Fibroblast of mammary gland (primary cell): ENCODE data around the gene IL27RA.

Source experiments
- DNase-seq: peaks from one replicate; pipeline ENCODE4 v3.0.0-alpha.2; 2010; ENCODE audit warnings: low read depth
- H3K4me3 ChIP-seq: 2 replicates; pipeline ENCODE4 v1.5.1; 2011; ENCODE audit warnings: low read depth, mild to moderate bottlenecking, low read length, moderate library complexity; ENCODE audit not compliant: control insufficient read depth
- TF ChIP-seq, protein P1 (sequence below): conservative IDR thresholded peaks from 2 replicates; pipeline ENCODE4 v1.5.1; 2011; ENCODE audit warnings: low read depth, low read length, inconsistent platforms; ENCODE audit not compliant: control insufficient read depth, insufficient read depth

IL27RA gene

DNA sequence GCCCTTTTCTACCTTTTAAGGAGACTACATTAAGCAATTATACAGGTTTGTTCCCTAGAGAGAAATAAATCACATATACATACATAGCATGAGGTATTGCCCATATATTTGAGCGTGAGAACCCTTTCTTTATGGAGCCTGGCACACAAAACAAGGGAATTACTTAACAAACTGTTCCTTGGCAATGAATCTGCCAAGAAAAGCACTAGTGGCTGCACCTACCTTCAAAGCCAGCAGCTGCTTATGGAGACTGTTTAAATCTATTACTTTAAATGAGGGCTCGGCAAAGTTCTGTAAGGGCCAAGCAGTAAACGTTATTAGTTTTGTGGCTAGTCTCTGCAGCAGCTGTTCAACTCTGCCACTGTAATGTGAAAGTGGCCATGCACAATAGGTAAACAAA is 32.5 kb upstream of the IL27RA start:
- TF ChIP-seq, protein P1, sequence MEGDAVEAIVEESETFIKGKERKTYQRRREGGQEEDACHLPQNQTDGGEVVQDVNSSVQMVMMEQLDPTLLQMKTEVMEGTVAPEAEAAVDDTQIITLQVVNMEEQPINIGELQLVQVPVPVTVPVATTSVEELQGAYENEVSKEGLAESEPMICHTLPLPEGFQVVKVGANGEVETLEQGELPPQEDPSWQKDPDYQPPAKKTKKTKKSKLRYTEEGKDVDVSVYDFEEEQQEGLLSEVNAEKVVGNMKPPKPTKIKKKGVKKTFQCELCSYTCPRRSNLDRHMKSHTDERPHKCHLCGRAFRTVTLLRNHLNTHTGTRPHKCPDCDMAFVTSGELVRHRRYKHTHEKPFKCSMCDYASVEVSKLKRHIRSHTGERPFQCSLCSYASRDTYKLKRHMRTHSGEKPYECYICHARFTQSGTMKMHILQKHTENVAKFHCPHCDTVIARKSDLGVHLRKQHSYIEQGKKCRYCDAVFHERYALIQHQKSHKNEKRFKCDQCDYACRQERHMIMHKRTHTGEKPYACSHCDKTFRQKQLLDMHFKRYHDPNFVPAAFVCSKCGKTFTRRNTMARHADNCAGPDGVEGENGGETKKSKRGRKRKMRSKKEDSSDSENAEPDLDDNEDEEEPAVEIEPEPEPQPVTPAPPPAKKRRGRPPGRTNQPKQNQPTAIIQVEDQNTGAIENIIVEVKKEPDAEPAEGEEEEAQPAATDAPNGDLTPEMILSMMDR = no peak
- H3K4me3 ChIP-seq = no peak overlapping the region
- DNase-seq = no peak

DNA sequence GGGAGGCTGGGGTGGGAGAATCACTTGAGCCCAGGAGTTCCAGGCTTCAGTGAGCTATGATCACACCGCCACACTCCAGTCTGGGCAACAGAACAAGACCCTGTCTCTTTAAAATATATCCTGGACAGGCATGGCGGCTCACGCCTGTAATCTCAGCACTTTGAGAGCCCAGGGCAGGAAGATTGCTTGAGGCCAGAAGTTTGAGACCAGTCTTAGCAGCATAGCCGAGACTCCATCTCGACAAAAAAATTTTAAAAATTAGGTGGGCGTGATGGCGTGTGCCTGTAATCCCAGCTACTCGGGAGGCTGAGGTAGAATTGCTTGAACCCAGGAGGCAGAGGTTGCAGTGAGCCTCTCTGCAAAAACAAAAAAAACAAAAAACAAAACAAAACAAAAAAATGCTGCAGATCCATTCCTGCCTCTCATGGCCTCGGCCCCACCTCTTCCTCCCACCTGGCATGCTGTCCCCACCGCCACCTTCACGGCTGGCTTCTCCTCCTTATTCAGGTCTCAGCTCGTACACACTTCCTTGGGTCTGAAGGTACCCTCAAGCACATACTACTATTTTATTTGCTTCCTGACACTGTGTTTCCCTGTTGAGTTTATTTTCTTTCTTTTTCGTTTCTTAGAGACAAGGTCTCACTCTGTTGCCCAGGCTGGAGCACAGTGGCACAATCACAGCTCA is 30.7 kb upstream of the IL27RA start:
- DNase-seq = no peak
- no peak overlapping the region for H3K4me3 ChIP-seq
- TF ChIP-seq, protein P1 = no peak

DNA sequence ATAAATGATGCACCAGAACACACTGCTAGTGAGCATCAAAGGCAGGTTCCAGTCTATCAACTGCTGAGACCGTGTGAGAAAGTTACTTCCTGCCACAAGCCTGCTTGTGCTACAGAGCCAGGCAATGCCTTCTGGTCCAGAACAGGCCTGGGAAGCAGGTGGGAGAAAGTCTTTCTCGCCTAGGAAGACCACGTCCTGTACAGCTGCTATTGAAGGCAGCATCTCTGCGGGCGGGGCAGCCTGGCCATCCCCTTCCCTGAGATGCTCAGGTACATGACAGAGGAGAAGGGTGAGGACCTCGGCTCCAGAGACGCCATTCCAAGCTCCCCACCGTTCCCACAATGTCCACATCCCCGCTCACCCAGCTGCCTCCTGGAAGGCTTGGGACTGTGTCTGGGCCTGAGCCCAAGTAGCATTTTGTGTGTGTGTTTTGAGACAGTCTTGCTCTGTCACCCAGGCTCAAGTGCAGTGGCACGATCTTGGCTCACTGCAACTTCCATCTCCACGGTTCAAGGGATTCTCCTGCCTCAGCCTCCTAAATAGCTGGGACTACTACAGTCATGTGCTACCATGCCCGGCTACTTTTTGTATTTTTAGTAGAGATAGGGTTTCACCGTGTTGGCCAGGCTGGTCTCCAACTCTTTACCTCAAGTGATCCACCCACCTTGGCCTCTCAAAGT is 28.9 kb upstream of the IL27RA start:
- TF ChIP-seq, protein P1 = no peak
- DNase-seq = no peak
- no peak overlapping the region for H3K4me3 ChIP-seq

DNA sequence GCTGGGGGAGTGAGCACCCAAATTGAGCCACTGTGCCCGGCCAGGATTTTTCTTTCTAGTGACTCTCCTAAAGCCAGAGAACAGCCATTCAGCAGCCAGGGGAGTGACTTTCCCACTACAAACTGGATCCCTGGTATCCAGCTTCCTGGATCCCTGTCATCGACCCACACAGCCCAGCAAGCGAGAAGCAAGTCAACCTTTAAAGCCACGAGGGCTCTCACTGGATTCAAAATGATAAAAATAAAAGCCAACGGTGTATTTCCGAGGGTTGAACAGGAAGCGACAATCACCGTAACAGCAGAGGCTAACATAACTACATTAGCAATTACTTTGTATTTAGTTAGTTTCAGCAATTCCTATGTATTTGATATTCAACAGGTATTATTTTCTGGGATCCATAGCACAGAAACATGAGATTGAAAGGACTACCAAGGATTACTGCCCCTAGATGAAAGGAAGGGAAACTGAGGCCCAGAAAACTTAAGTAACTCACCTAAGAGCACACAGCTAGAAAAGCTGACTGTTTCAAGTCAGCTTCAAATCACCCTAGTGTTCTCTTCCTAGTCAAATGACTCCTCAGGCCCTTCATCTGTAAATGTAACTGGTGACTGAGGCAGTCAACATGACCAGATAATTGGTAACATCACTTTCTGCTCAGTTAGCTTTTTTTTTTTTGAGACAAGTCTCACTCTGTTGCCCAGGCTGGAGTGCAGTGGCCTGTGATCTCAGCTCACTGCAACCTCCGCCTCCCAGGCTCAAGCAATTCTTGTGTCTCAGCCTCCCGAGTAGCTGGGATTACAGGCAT is 28.1 kb upstream of the IL27RA start:
- TF ChIP-seq, protein P1 = no peak
- DNase-seq = peak; percentile 40
- no peak overlapping the region for H3K4me3 ChIP-seq

DNA sequence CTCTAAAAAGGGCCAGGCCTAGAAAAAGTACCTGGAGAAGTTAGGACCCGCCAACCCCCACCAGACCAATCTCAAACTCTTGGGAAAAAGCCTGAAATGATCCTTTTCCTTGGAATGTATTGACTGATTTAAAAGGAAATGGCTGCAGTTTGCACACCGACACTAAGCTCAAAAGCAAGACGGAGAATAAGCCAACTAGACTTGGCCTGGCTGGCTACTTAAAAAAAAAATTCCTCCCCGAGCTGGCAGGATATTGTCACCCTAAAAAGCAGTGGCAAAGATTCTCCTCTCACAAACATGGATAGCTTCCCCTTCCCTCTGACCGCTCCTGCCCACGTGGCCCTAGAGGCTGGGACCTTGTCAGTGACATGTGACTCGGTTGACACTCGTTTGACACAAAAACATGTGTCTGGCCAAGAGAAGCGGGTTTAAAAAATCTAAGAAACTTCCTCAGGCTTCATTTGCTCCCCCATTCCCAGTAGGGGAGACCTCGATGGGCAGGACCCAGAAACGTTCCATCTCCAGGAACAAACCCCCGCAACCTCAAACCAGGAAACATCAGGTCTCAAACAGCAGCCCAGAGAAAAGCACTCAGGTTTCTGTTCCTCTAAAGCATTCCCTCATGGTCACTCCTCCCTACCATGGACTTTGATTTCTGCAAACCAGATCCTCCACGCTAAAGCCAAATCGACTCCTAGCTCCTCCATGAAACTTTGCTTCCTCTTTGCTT is 26.8 kb upstream of the IL27RA start:
- TF ChIP-seq, protein P1 = no peak
- peak overlapping the region; percentile 27 for H3K4me3 ChIP-seq
- peak; percentile 38 for DNase-seq

DNA sequence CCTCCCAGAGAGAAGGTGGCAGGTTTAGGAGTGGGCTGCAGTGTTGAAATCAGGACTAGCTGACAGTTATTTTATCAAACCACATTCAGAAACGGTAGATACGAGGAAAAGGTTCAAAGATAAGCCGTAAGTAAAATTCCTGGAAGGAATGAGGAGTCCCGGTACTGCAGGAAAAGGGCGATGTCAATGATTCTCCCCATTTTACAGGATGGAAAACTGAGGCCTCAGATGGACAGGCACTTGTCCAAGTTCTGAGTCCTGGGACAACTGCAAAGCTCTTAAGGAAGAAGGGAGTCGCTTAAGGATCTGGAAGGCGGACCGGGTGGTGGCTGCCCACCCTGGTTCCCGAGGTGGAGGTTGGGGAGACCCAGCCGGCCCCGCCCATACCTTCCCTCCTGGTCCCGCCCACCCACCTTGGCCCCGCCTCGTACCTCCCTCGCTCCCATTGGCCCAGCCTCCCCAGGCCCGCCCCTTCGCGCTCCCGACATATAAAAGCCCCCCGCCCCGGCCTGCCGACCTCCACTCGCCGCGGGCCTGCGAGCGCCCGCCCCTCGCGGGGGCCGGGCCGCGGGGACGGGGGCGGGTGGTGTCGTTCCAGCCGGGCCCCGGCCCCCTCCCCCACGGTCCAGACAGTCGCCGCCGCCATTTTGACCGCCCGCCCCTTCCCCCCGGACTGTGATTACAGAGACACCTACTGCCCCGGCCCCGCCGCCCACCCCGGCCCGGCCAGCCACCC is 26.0 kb upstream of the IL27RA start:
- TF ChIP-seq, protein P1 = no peak
- DNase-seq = peak; percentile 75
- peak overlapping the region; percentile 76 for H3K4me3 ChIP-seq
